Cardiac fibroblast (primary cell): Measurements from ENCODE around the gene CD19.

ENCODE experiments used
- DNase-seq, 2 donors: peaks; one replicate each; pipeline versions ENCODE4 v3.0.0 to v3.0.0-alpha.2; 2010; ENCODE audit warnings: low read depth in 2 of 2
- H3K4me3 ChIP-seq, 2 donors: replicated peaks in 1 of 2; 1 replicate in 1 of 2; 2 replicates in 1 of 2; pipeline ENCODE4 v1.5.1; 2011; ENCODE audit warnings: low read depth in 2 of 2, low read length in 2 of 2, mild to moderate bottlenecking in 2 of 2, moderate library complexity in 1 of 2
- CTCF ChIP-seq: IDR thresholded peaks from one replicate; pipeline ENCODE4 v1.5.1; 2011; ENCODE audit warnings: low read depth, mild to moderate bottlenecking, low read length, inconsistent platforms

Gene CD19

GRCh38 chr16:28891964-28892890 lies 39.5 kb upstream of the CD19 start:
- no peak overlapping the region for H3K4me3 ChIP-seq
- TF ChIP-seq CTCF: no peak
- DNase-seq: no peak

- no peak for TF ChIP-seq CTCF
- no peak for DNase-seq
- no peak overlapping the region for H3K4me3 ChIP-seq
Observed at GRCh38 chr16:28893291-28893690, 38.5 kb upstream of the CD19 start.

GRCh38 chr16:28895609-28896008 lies 36.2 kb upstream of the CD19 start:
- DNase-seq: no peak
- no peak overlapping the region for H3K4me3 ChIP-seq
- TF ChIP-seq CTCF: no peak

GRCh38 chr16:28897826-28898225 lies 33.9 kb upstream of the CD19 start:
- TF ChIP-seq CTCF: no peak
- H3K4me3 ChIP-seq: no peak overlapping the region
- DNase-seq: no peak

GRCh38 chr16:28898266-28898665 lies 33.5 kb upstream of the CD19 start:
- no peak overlapping the region for H3K4me3 ChIP-seq
- TF ChIP-seq CTCF: no peak
- no peak for DNase-seq

- no peak for DNase-seq
- no peak overlapping the region for H3K4me3 ChIP-seq
- no peak for TF ChIP-seq CTCF
Observed at GRCh38 chr16:28898942-28899341, 32.8 kb upstream of the CD19 start.
